Measurements from ENCODE around the gene DENND11. TPM values are rescaled to one million over a fixed set of nuclear protein-coding genes. Genes with fewer than 3 reads are reported as not detected.
A peak's percentile ranks its signal among the peaks of the same experiment; 100 is the strongest.

DENND11 gene
- total and polyA plus RNA-seq, 2 donors (not counting 1 experiment from before 2014, with no cell fraction given): 26.4 to 79.5 TPM

DNA sequence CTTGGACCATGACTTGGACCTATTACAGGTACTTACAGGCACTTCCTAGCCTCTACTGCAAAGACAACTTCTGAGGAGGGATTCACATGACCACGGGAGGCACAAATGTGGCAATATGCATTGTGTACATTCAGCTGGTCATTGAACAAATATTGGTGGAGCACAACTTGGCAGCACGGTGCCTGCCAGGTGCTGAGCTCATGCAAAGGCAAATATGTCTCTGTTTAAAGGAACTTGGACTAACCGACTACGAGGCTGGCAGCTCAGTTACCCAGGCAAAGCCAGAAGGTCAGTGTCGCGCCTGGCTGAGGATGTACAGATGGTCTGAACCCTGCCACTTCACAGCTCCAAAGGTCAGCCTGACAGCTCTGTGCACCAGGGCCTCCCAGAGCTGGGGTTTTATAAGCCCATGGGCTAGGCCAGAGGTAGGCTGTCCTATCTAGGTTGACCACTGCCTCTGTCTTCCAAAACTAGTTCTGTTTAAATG is 6.1 kb downstream of the DENND11 start:
- H3K4me2 ChIP-seq (replicated peaks; ENCODE audit: low read depth, low read length, poor library complexity, severe bottlenecking): peak overlapping the region; percentile 4
- POLR2A ChIA-PET: no interaction called here

DNA sequence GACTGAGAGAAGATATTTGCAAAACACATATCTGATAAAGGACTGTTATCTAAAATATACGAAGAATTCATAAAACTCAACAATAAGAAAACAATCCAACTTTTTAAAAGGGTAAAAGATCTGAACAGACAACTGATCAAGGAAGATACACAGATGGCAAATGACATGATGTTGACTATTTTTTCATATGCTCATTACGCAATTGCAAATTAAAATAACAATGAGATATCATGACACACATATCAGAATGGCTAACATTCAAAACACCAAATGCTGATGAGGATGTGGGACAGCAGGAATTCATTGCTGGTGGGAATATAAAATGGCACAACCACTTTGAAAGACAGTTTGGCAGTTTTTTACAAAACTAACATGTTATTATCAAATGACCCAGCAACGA is 8.9 kb downstream of the DENND11 start:
- 91% methylated on average over 1 of the region's 3 CpGs for WGBS (ENCODE audit: insufficient coverage)
- intact Hi-C loops (cut with micrococcal nuclease): no loop called here
- ChIA-PET CTCF (no interaction called here), POLR2A (no interaction called here)
- Histone ChIP-seq H3K36me3 (replicated peaks in 1 of 2; ENCODE audit: control extremely low read depth in 1 of 2, control insufficient read depth in 1 of 2, extremely low read depth in 1 of 2, insufficient read depth in 2 of 2, low read length in 1 of 2) (peaks cover 0 to 10% of the 10 kb centered on the region in 2 experiments), H3K27me3 (replicated peaks in 1 of 4; ENCODE audit: control extremely low read depth in 1 of 4, control insufficient read depth in 3 of 4, insufficient read depth in 4 of 4, low read length in 3 of 4) (no peaks in the 10 kb centered on the region), H3K9ac (ENCODE audit: low read length) (no peak overlapping the region), H3K4me1 (ENCODE audit: control insufficient read depth in 2 of 2, insufficient read depth in 2 of 2, low read length in 2 of 2) (peaks cover 10 to 17% of the 10 kb centered on the region in 2 donors), H3K79me2 (ENCODE audit: control insufficient read depth, insufficient read depth, low read length) (peaks cover 98% of the 10 kb centered on the region), H2AFZ (ENCODE audit: insufficient read depth, low read depth, low read length, poor library complexity, severe bottlenecking) (no peak overlapping the region), H4K20me1 (ENCODE audit: control insufficient read depth, insufficient read depth, low read length, poor library complexity, severe bottlenecking) (peaks cover 70% of the 10 kb centered on the region), H3K4me3 (ENCODE audit: control extremely low read depth in 1 of 5, extremely low read depth in 1 of 5, insufficient read depth in 1 of 5, low read depth in 2 of 5, low read length in 4 of 5) (no peak overlapping the region), H3K9me3 (ENCODE audit: control extremely low read depth in 1 of 3, control insufficient read depth in 2 of 3, insufficient read depth in 1 of 3, low read length in 2 of 3) (no peaks in the 10 kb centered on the region), H3K27ac (ENCODE audit: low read length in 2 of 2) (no peak overlapping the region), H3K4me2 (replicated peaks; ENCODE audit: low read depth, low read length, poor library complexity, severe bottlenecking) (no peak overlapping the region)
- peaks cover 53% of the 10 kb centered on the region for H3K4me1 Mint-ChIP-seq
- no peak overlapping the region for H3K4me3 Mint-ChIP-seq
- H3K27me3 Mint-ChIP-seq: no peaks in the 10 kb centered on the region
- DNase-seq (no peak), ATAC-seq (ENCODE audit: low read depth) (no peak)
- TF ChIP-seq, protein P1, sequence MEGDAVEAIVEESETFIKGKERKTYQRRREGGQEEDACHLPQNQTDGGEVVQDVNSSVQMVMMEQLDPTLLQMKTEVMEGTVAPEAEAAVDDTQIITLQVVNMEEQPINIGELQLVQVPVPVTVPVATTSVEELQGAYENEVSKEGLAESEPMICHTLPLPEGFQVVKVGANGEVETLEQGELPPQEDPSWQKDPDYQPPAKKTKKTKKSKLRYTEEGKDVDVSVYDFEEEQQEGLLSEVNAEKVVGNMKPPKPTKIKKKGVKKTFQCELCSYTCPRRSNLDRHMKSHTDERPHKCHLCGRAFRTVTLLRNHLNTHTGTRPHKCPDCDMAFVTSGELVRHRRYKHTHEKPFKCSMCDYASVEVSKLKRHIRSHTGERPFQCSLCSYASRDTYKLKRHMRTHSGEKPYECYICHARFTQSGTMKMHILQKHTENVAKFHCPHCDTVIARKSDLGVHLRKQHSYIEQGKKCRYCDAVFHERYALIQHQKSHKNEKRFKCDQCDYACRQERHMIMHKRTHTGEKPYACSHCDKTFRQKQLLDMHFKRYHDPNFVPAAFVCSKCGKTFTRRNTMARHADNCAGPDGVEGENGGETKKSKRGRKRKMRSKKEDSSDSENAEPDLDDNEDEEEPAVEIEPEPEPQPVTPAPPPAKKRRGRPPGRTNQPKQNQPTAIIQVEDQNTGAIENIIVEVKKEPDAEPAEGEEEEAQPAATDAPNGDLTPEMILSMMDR (IDR thresholded peaks at IDR 0.05): no peak
- TF ChIP-seq EZH2 (IDR thresholded peaks at IDR 0.05; ENCODE audit: borderline replicate concordance, insufficient read depth, low read depth, low read length, poor library complexity, severe bottlenecking): no peak
- H3K27ac Mint-ChIP-seq: no peak overlapping the region
- H3K9me3 Mint-ChIP-seq (ENCODE audit: insufficient read depth): no peaks in the 10 kb centered on the region

More for the DNA sequence above, 6.1 kb downstream of the DENND11 start:
- 78% methylated on average over 5 of the region's 6 CpGs for WGBS (ENCODE audit: insufficient coverage)
- Mint-ChIP-seq H3K27me3 (no peaks in the 10 kb centered on the region), H3K4me1 (peaks cover 74% of the 10 kb centered on the region), H3K4me3 (no peak overlapping the region), H3K9me3 (ENCODE audit: insufficient read depth) (no peaks in the 10 kb centered on the region), H3K27ac (no peak overlapping the region)
- Histone ChIP-seq H2AFZ (ENCODE audit: insufficient read depth, low read depth, low read length, poor library complexity, severe bottlenecking) (no peak overlapping the region), H4K20me1 (ENCODE audit: control insufficient read depth, insufficient read depth, low read length, poor library complexity, severe bottlenecking) (peaks cover 49% of the 10 kb centered on the region), H3K4me1 (ENCODE audit: control insufficient read depth in 2 of 2, insufficient read depth in 2 of 2, low read length in 2 of 2) (peaks cover 36% of the 10 kb centered on the region in 2 donors), H3K27me3 (replicated peaks in 1 of 4; ENCODE audit: control extremely low read depth in 1 of 4, control insufficient read depth in 3 of 4, insufficient read depth in 4 of 4, low read length in 3 of 4) (no peaks in the 10 kb centered on the region), H3K9ac (ENCODE audit: low read length) (no peak overlapping the region), H3K36me3 (replicated peaks in 1 of 2; ENCODE audit: control extremely low read depth in 1 of 2, control insufficient read depth in 1 of 2, extremely low read depth in 1 of 2, insufficient read depth in 2 of 2, low read length in 1 of 2) (peaks cover 0 to 5% of the 10 kb centered on the region in 2 experiments), H3K79me2 (ENCODE audit: control insufficient read depth, insufficient read depth, low read length) (peaks cover 98% of the 10 kb centered on the region), H3K27ac (ENCODE audit: low read length in 2 of 2) (no peak overlapping the region), H3K4me3 (ENCODE audit: control extremely low read depth in 1 of 5, extremely low read depth in 1 of 5, insufficient read depth in 1 of 5, low read depth in 2 of 5, low read length in 4 of 5) (no peak overlapping the region), H3K9me3 (ENCODE audit: control extremely low read depth in 1 of 3, control insufficient read depth in 2 of 3, insufficient read depth in 1 of 3, low read length in 2 of 3) (no peaks in the 10 kb centered on the region)
- intact Hi-C loops (cut with micrococcal nuclease): no loop called here
- TF ChIP-seq, protein P1 (IDR thresholded peaks at IDR 0.05): no peak
- TF ChIP-seq EZH2 (IDR thresholded peaks at IDR 0.05; ENCODE audit: borderline replicate concordance, insufficient read depth, low read depth, low read length, poor library complexity, severe bottlenecking): no peak
- DNase-seq: no peak
- ATAC-seq (ENCODE audit: low read depth): no peak
- CTCF ChIA-PET: interaction anchor here (1.0 to 2.5 kb wide), 4 partner anchors 13 to 43 kb away, joined by 3 to 11 read pairs (median 5); partner anchors contain the start of gene SSBP1
